ENCODE results near the gene NPR2.

DNA sequence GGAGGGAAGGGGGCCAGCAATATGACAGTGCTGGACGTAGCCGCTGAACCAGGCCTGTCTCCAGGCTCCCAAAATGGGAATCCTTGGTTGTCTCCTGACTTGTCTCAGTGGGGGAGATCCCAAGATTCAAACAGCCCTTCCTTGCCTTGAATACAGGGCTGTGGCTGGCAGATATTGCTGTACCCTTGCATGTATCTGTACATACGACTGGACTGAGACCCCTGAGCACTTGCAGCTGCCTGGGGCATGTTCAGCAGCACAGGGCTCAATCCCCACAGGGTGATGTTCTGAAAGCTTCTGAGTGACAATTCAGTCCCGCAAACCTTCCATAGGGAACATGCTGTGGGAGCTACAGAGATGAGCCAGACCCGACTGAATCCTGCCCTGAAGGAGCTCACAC lies 65.5 kb downstream of the NPR2 start:
- no peak for TF ChIP-seq CREB5 (CRISPR knock-in tag; IDR thresholded peaks at IDR 0.05; ENCODE audit: low read depth)
- TF ChIP-seq TCF4 (CRISPR knock-in tag; IDR thresholded peaks at IDR 0.05; ENCODE audit: borderline replicate concordance): no peak
- TF ChIP-seq ZC3H10 (CRISPR knock-in tag; IDR thresholded peaks at IDR 0.05): no peak
- TF ChIP-seq ZNF565 (CRISPR knock-in tag; conservative IDR thresholded peaks at IDR 0.05; ENCODE audit: low read depth): no peak
- TF ChIP-seq PATZ1 (CRISPR knock-in tag; IDR thresholded peaks at IDR 0.05; ENCODE audit: borderline replicate concordance): no peak
- TF ChIP-seq ARNTL (CRISPR knock-in tag; IDR thresholded peaks at IDR 0.05; ENCODE audit: borderline replicate concordance, low read depth): no peak
- TF ChIP-seq ISL1 (CRISPR knock-in tag; IDR thresholded peaks at IDR 0.05): no peak
- TF ChIP-seq TOX (CRISPR knock-in tag; IDR thresholded peaks at IDR 0.05; ENCODE audit: borderline replicate concordance): no peak
- TF ChIP-seq PPARA (CRISPR knock-in tag; IDR thresholded peaks at IDR 0.05; ENCODE audit: borderline replicate concordance): no peak
- no peak for TF ChIP-seq BACH2 (CRISPR knock-in tag; IDR thresholded peaks at IDR 0.05; ENCODE audit: borderline replicate concordance)
- TF ChIP-seq ZFP30 (CRISPR knock-in tag; IDR thresholded peaks at IDR 0.05): no peak
